SK-N-SH treated with all-trans-retinoic acid at 6 μM for 48 hours (cell line): ENCODE data around the gene DOCK4.

Experiments used
- ATAC-seq: fragments of 200-7000 bp; cut with Tn5 transposase; 3 replicates; pipeline ENCODE4 v1.9.1; 2020; ENCODE audit warnings: mild to moderate bottlenecking, moderate library complexity
- ARNTL ChIP-seq: fragments of 450-650 bp; formaldehyde crosslinking; IDR thresholded peaks from 2 replicates; pipeline ENCODE4 v1.5.0; 2020; ENCODE audit warnings: low read depth, mild to moderate bottlenecking, moderate library complexity, borderline replicate concordance
- BACH2 ChIP-seq: fragments of 250-450 bp; sonication (Bioruptor Pico); IDR thresholded peaks from 2 replicates; pipeline ENCODE4 v1.9.0; 2021; ENCODE audit warnings: mild to moderate bottlenecking, borderline replicate concordance
- CSDC2 ChIP-seq: fragments of 250-450 bp; sonication (Bioruptor Pico); IDR thresholded peaks from 2 replicates; pipeline ENCODE4 v1.5.0; 2020; ENCODE audit warnings: mild to moderate bottlenecking, moderate library complexity
- ESRRG ChIP-seq: fragments of 250-450 bp; sonication (Bioruptor Pico); IDR thresholded peaks from 2 replicates; pipeline ENCODE4 v1.6.1; 2021; ENCODE audit warnings: mild to moderate bottlenecking
- GLIS3 ChIP-seq: fragments of 250-450 bp; sonication (Bioruptor Pico); IDR thresholded peaks from 2 replicates; pipeline ENCODE4 v1.5.0; 2020; ENCODE audit warnings: mild to moderate bottlenecking, moderate library complexity
- ISL1 ChIP-seq: fragments of 250-450 bp; sonication (Bioruptor Pico); IDR thresholded peaks from 2 replicates; pipeline ENCODE4 v2.1.2; 2022; ENCODE audit warnings: mild to moderate bottlenecking, moderate library complexity
- OSR1 ChIP-seq: fragments of 250-450 bp; sonication (Bioruptor Pico); IDR thresholded peaks from 2 replicates; pipeline ENCODE4 v1.8.0; 2022; ENCODE audit warnings: moderate library complexity, mild to moderate bottlenecking, inconsistent platforms
- PPARA ChIP-seq: fragments of 250-450 bp; sonication (Bioruptor Pico); IDR thresholded peaks from 2 replicates; pipeline ENCODE4 v1.5.0; 2020; ENCODE audit warnings: mild to moderate bottlenecking, borderline replicate concordance
- RARB ChIP-seq: fragments of 250-450 bp; sonication (Bioruptor Pico); IDR thresholded peaks from 2 replicates; pipeline ENCODE4 v1.8.0; 2021; ENCODE audit warnings: mild to moderate bottlenecking, moderate library complexity
- TSHZ2 ChIP-seq: fragments of 250-450 bp; sonication (Bioruptor Pico); IDR thresholded peaks from 2 replicates; pipeline ENCODE4 v1.5.0; 2020; ENCODE audit warnings: mild to moderate bottlenecking, moderate library complexity
- ZC3H10 ChIP-seq: fragments of 250-450 bp; sonication (Bioruptor Pico); IDR thresholded peaks from 2 replicates; pipeline ENCODE4 v1.5.1; 2021; ENCODE audit warnings: mild to moderate bottlenecking, moderate library complexity
- ZFP3 ChIP-seq: fragments of 250-450 bp; sonication (Bioruptor Pico); IDR thresholded peaks from 2 replicates; pipeline ENCODE4 v1.5.0; 2020; ENCODE audit warnings: mild to moderate bottlenecking, moderate library complexity
- ZFP30 ChIP-seq: fragments of 450-650 bp; formaldehyde crosslinking; IDR thresholded peaks from 2 replicates; pipeline ENCODE4 v1.5.0; 2022; ENCODE audit warnings: mild to moderate bottlenecking, moderate library complexity
- ZNF565 ChIP-seq: fragments of 450-650 bp; formaldehyde crosslinking; conservative IDR thresholded peaks from 2 replicates; pipeline ENCODE4 v1.5.0; 2020; ENCODE audit warnings: low read depth, mild to moderate bottlenecking, moderate library complexity
- ZNF70 ChIP-seq: fragments of 450-650 bp; formaldehyde crosslinking; IDR thresholded peaks from 2 replicates; pipeline ENCODE4 v1.5.0; 2020; ENCODE audit warnings: mild to moderate bottlenecking, moderate library complexity
- ZNF8 ChIP-seq: fragments of 450-650 bp; formaldehyde crosslinking; IDR thresholded peaks from 2 replicates; pipeline ENCODE4 v1.5.0; 2020; ENCODE audit warnings: mild to moderate bottlenecking, moderate library complexity
- TF ChIP-seq, protein P1 (sequence below): fragments of 250-450 bp; sonication (Bioruptor Pico); IDR thresholded peaks from 2 replicates; pipeline ENCODE4 v1.8.0; 2021; ENCODE audit warnings: low read depth, mild to moderate bottlenecking, moderate library complexity, borderline replicate concordance
- TF ChIP-seq, protein P2 (sequence below): fragments of 250-450 bp; sonication (Bioruptor Pico); IDR thresholded peaks from 2 replicates; pipeline ENCODE4 v1.5.1; 2020; ENCODE audit warnings: low read depth, mild to moderate bottlenecking, moderate library complexity
- TF ChIP-seq, protein P3 (sequence below): fragments of 250-450 bp; sonication (Bioruptor Pico); IDR thresholded peaks from 2 replicates; pipeline ENCODE4 v1.5.1; 2021; ENCODE audit warnings: mild to moderate bottlenecking, moderate library complexity
- TF ChIP-seq, protein P4 (sequence below): fragments of 250-450 bp; sonication (Bioruptor Pico); IDR thresholded peaks from 2 replicates; pipeline ENCODE4 v1.8.0; 2020; ENCODE audit warnings: mild to moderate bottlenecking, moderate library complexity, borderline replicate concordance

DOCK4 gene

GRCh38 chr7:111873326-111873646 is 332.9 kb downstream of the DOCK4 start:
- no peak for TF ChIP-seq TSHZ2 (CRISPR knock-in tag)
- TF ChIP-seq CSDC2, result no peak
- TF ChIP-seq, protein P1, sequence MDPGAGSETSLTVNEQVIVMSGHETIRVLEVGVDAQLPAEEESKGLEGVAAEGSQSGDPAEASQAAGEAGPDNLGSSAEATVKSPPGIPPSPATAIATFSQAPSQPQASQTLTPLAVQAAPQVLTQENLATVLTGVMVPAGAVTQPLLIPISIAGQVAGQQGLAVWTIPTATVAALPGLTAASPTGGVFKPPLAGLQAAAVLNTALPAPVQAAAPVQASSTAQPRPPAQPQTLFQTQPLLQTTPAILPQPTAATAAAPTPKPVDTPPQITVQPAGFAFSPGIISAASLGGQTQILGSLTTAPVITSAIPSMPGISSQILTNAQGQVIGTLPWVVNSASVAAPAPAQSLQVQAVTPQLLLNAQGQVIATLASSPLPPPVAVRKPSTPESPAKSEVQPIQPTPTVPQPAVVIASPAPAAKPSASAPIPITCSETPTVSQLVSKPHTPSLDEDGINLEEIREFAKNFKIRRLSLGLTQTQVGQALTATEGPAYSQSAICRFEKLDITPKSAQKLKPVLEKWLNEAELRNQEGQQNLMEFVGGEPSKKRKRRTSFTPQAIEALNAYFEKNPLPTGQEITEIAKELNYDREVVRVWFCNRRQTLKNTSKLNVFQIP (CRISPR knock-in tag), result no peak
- TF ChIP-seq GLIS3 (CRISPR knock-in tag), result no peak
- TF ChIP-seq, all 23 proteins: peak for 0
- peak; percentile 21; the same call in 1 of the 3 replicates for ATAC-seq

DNA sequence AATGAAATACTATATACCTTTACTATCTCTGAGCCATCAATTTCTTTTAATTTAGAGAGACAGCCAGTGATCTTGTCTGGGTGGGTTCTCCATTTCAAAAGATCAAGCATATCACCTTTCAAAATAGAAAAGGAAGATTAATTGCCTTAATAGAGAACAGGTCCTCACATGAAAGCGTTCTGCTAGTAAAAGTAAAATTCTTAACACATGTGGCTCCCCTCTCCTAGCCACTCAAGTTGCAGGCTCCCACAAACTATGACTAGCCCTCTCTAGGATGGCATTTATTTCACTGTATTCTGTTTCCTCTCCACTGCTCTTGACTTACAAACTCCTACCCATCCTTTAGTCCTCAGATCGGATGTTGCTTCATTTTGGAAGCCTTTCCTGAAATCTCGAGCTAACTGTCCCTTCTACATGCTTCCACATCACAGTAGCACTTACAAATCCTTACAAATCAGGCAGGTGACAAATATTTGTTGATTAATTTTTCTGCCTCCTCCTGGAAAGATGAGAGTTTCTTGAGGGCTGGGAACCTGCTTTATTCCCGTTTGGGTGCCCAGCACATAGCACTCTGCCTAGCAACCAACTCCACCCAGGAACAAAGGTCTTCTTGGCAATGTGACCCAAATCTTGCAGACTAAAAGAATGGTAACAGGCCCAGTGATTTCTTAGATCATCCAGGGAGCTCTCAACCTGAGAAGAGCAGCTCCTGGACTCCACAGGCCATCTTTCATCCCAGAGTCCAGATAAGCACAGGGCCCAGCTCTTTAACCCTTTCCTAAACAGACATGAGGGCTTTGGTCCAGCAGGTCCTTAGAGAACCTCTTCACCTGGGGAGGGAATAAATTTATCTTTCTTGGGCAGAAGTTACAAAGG is 333.5 kb downstream of the DOCK4 start:
- peak; percentile 68 for ATAC-seq
- no peak for TF ChIP-seq CSDC2
- TF ChIP-seq, protein P2, sequence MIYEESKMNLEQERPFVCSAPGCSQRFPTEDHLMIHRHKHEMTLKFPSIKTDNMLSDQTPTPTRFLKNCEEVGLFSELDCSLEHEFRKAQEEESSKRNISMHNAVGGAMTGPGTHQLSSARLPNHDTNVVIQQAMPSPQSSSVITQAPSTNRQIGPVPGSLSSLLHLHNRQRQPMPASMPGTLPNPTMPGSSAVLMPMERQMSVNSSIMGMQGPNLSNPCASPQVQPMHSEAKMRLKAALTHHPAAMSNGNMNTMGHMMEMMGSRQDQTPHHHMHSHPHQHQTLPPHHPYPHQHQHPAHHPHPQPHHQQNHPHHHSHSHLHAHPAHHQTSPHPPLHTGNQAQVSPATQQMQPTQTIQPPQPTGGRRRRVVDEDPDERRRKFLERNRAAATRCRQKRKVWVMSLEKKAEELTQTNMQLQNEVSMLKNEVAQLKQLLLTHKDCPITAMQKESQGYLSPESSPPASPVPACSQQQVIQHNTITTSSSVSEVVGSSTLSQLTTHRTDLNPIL (CRISPR knock-in tag), result no peak
- TF ChIP-seq, protein P1 (CRISPR knock-in tag), result no peak
- no peak for TF ChIP-seq ISL1 (CRISPR knock-in tag)
- no peak for TF ChIP-seq ZNF565
- TF ChIP-seq ZFP30, result no peak
- no peak for TF ChIP-seq ESRRG (CRISPR knock-in tag)
- no peak for TF ChIP-seq ZFP3 (CRISPR knock-in tag)
- TF ChIP-seq ZNF8 (CRISPR knock-in tag), result no peak
- TF ChIP-seq PPARA (CRISPR knock-in tag), result no peak
- no peak for TF ChIP-seq ZNF70 (CRISPR knock-in tag)
- TF ChIP-seq BACH2 (CRISPR knock-in tag), result no peak
- TF ChIP-seq ARNTL, result no peak
- no peak for TF ChIP-seq OSR1 (CRISPR knock-in tag)
- TF ChIP-seq, protein P3, sequence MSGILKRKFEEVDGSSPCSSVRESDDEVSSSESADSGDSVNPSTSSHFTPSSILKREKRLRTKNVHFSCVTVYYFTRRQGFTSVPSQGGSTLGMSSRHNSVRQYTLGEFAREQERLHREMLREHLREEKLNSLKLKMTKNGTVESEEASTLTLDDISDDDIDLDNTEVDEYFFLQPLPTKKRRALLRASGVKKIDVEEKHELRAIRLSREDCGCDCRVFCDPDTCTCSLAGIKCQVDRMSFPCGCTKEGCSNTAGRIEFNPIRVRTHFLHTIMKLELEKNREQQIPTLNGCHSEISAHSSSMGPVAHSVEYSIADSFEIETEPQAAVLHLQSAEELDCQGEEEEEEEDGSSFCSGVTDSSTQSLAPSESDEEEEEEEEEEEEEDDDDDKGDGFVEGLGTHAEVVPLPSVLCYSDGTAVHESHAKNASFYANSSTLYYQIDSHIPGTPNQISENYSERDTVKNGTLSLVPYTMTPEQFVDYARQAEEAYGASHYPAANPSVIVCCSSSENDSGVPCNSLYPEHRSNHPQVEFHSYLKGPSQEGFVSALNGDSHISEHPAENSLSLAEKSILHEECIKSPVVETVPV (CRISPR knock-in tag), result no peak
- TF ChIP-seq ZC3H10, result no peak
- TF ChIP-seq, protein P4, sequence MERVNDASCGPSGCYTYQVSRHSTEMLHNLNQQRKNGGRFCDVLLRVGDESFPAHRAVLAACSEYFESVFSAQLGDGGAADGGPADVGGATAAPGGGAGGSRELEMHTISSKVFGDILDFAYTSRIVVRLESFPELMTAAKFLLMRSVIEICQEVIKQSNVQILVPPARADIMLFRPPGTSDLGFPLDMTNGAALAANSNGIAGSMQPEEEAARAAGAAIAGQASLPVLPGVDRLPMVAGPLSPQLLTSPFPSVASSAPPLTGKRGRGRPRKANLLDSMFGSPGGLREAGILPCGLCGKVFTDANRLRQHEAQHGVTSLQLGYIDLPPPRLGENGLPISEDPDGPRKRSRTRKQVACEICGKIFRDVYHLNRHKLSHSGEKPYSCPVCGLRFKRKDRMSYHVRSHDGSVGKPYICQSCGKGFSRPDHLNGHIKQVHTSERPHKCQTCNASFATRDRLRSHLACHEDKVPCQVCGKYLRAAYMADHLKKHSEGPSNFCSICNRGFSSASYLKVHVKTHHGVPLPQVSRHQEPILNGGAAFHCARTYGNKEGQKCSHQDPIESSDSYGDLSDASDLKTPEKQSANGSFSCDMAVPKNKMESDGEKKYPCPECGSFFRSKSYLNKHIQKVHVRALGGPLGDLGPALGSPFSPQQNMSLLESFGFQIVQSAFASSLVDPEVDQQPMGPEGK, result no peak
- no peak for TF ChIP-seq RARB (CRISPR knock-in tag)
